Activated CD8-positive, alpha-beta memory T cell treated with anti-CD3 and anti-CD28 coated beads, Interleukin-2, amount 10 ng/mL, durations not matched to agents 7 days and 5 days (primary cell): Measurements from ENCODE around the gene ZSCAN20. TPM values are rescaled to one million over a fixed set of nuclear protein-coding genes. Genes with fewer than 3 reads are reported as not detected.

Experiments used
- ATAC-seq: fragments of 150-1000 bp; cut with Tn5 transposase; one replicate; pipeline ENCODE4 v1.10.0; 2021; ENCODE audit warnings: moderate library complexity
- CTCF ChIA-PET: fragments of 350-600 bp; sonication (Branson Sonifier 250); formaldehyde crosslinking; loops from one replicate; lab custom pipeline; 2021; ENCODE audit warnings: antibody characterized with exemption; lab: Charles Lee
- DNase-seq: peaks from one replicate; pipeline ENCODE4 v3.0.0-alpha.2; 2020
- H3K27ac Mint-ChIP-seq: one replicate; pipeline ENCODE4 v1.8.0; 2021; ENCODE audit warnings: mild to moderate bottlenecking, mixed read lengths
- H3K27me3 Mint-ChIP-seq: one replicate; pipeline ENCODE4 v1.8.0; 2021; ENCODE audit warnings: mixed read lengths
- H3K36me3 Mint-ChIP-seq: one replicate; pipeline ENCODE4 v1.8.0; 2021; ENCODE audit warnings: mild to moderate bottlenecking, mixed read lengths
- H3K4me1 Mint-ChIP-seq: one replicate; pipeline ENCODE4 v1.8.0; 2021; ENCODE audit warnings: mixed read lengths
- H3K4me3 Mint-ChIP-seq: one replicate; pipeline ENCODE4 v1.8.0; 2021; ENCODE audit warnings: mild to moderate bottlenecking, moderate library complexity, mixed read lengths
- H3K9me3 Mint-ChIP-seq: one replicate; pipeline ENCODE4 v1.8.0; 2022; ENCODE audit warnings: low read depth, mixed read lengths
- total RNA-seq, 2 experiments: library from RNA; stranded (reverse); gene quantifications; one replicate each; pipeline ENCODE4 v1.2.3, GENCODE V29; 2021

Gene ZSCAN20
- total RNA-seq, 2 experiments from 2014 or later, result 3.3 to 4.0 TPM

GRCh38 chr1:33469691-33470090 is 2.8 kb upstream of the ZSCAN20 start:
- no peak overlapping the region for H3K27ac Mint-ChIP-seq
- no peak overlapping the region for H3K4me3 Mint-ChIP-seq
- H3K4me1 Mint-ChIP-seq, result peaks cover 33% of the 10 kb centered on the region
- CTCF ChIA-PET, result interaction anchor here (0.7 to 8.5 kb wide), 10 partner anchors 9 to 173 kb away, joined by 3 to 77 read pairs (median 4); no protein-coding TSS in a partner anchor
- H3K27me3 Mint-ChIP-seq, result no peaks in the 10 kb centered on the region
- no peaks in the 10 kb centered on the region for H3K9me3 Mint-ChIP-seq
- no peaks in the 10 kb centered on the region for H3K36me3 Mint-ChIP-seq
- no peak for DNase-seq
- no peak for ATAC-seq

GRCh38 chr1:33470495-33471012 is 1.9 kb upstream of the ZSCAN20 start:
- DNase-seq (peak; percentile 77), ATAC-seq (peak; percentile 59)
- H3K4me3 Mint-ChIP-seq, result no peak overlapping the region
- H3K27me3 Mint-ChIP-seq, result no peaks in the 10 kb centered on the region
- H3K4me1 Mint-ChIP-seq, result peaks cover 33% of the 10 kb centered on the region
- CTCF ChIA-PET, result interaction anchor here (0.9 to 8.5 kb wide), 17 partner anchors 8 to 343 kb away, joined by 3 to 77 read pairs (median 5); no protein-coding TSS in a partner anchor
- no peaks in the 10 kb centered on the region for H3K9me3 Mint-ChIP-seq
- no peaks in the 10 kb centered on the region for H3K36me3 Mint-ChIP-seq
- H3K27ac Mint-ChIP-seq, result peak overlapping the region; percentile 24

- H3K4me1 Mint-ChIP-seq, result peaks cover 33% of the 10 kb centered on the region
- CTCF ChIA-PET, result interaction anchor here (0.9 to 8.5 kb wide), 18 partner anchors 8 to 344 kb away, joined by 3 to 77 read pairs (median 4); partner anchors contain the start of gene TRIM62
- no peak overlapping the region for H3K4me3 Mint-ChIP-seq
- DNase-seq, result no peak
- H3K27ac Mint-ChIP-seq, result no peak overlapping the region
- no peaks in the 10 kb centered on the region for H3K9me3 Mint-ChIP-seq
- no peaks in the 10 kb centered on the region for H3K36me3 Mint-ChIP-seq
- no peaks in the 10 kb centered on the region for H3K27me3 Mint-ChIP-seq
- no peak for ATAC-seq
Observed at GRCh38 chr1:33471416-33471815, 1.0 kb upstream of the ZSCAN20 start.

GRCh38 chr1:33473900-33474299 is 1.5 kb downstream of the ZSCAN20 start:
- Mint-ChIP-seq H3K27ac (no peak overlapping the region), H3K9me3 (no peaks in the 10 kb centered on the region), H3K4me3 (peak overlapping the region; percentile 75), H3K4me1 (peaks cover 31% of the 10 kb centered on the region), H3K36me3 (no peaks in the 10 kb centered on the region), H3K27me3 (no peaks in the 10 kb centered on the region)
- no peak for ATAC-seq
- CTCF ChIA-PET, result interaction anchor here (8.5 kb wide), 1 partner anchor 177 kb away, joined by 77 read pairs; no protein-coding TSS in a partner anchor
- DNase-seq, result no peak

- no peak overlapping the region for H3K4me3 Mint-ChIP-seq
- no peak for ATAC-seq
Observed at GRCh38 chr1:33477451-33477850, 5.0 kb downstream of the ZSCAN20 start.

GRCh38 chr1:33482412-33482811 is 10.0 kb downstream of the ZSCAN20 start:
- H3K4me1 Mint-ChIP-seq, result no peaks in the 10 kb centered on the region
- DNase-seq (no peak), ATAC-seq (no peak)
- peaks cover 9% of the 10 kb centered on the region for H3K9me3 Mint-ChIP-seq
- CTCF ChIA-PET, result no interaction called here
- H3K27me3 Mint-ChIP-seq, result no peaks in the 10 kb centered on the region
- peaks cover 36% of the 10 kb centered on the region for H3K36me3 Mint-ChIP-seq
- H3K27ac Mint-ChIP-seq, result no peak overlapping the region
- no peak overlapping the region for H3K4me3 Mint-ChIP-seq

More at GRCh38 chr1:33477451-33477850, 5.0 kb downstream of the ZSCAN20 start:
- H3K27ac Mint-ChIP-seq, result no peak overlapping the region
- DNase-seq, result no peak
- peaks cover 9% of the 10 kb centered on the region for H3K4me1 Mint-ChIP-seq
- H3K9me3 Mint-ChIP-seq, result no peaks in the 10 kb centered on the region
- no peaks in the 10 kb centered on the region for H3K36me3 Mint-ChIP-seq
- no peaks in the 10 kb centered on the region for H3K27me3 Mint-ChIP-seq
- CTCF ChIA-PET, result no interaction called here

GRCh38 chr1:33488624-33489023 is 16.2 kb downstream of the ZSCAN20 start:
- CTCF ChIA-PET, result no interaction called here
- peaks cover 73% of the 10 kb centered on the region for H3K36me3 Mint-ChIP-seq
- ATAC-seq, result no peak
- peaks cover 12% of the 10 kb centered on the region for H3K9me3 Mint-ChIP-seq
- H3K27me3 Mint-ChIP-seq, result no peaks in the 10 kb centered on the region
- no peak overlapping the region for H3K4me3 Mint-ChIP-seq
- no peak for DNase-seq
- no peaks in the 10 kb centered on the region for H3K4me1 Mint-ChIP-seq
- H3K27ac Mint-ChIP-seq, result no peak overlapping the region

- no peak overlapping the region for H3K4me3 Mint-ChIP-seq
- H3K36me3 Mint-ChIP-seq, result peaks cover 45% of the 10 kb centered on the region
- CTCF ChIA-PET, result interaction anchor here (0.7 kb wide), 1 partner anchor 118 kb away, joined by 3 read pairs; no protein-coding TSS in a partner anchor
- no peaks in the 10 kb centered on the region for H3K4me1 Mint-ChIP-seq
- H3K27ac Mint-ChIP-seq, result no peak overlapping the region
- DNase-seq (no peak), ATAC-seq (no peak)
- H3K27me3 Mint-ChIP-seq, result no peaks in the 10 kb centered on the region
- peaks cover 35% of the 10 kb centered on the region for H3K9me3 Mint-ChIP-seq
Observed at GRCh38 chr1:33494929-33495328, 22.5 kb downstream of the ZSCAN20 start.

- ATAC-seq (no peak), DNase-seq (no peak)
- Mint-ChIP-seq H3K27ac (no peak overlapping the region), H3K36me3 (peaks cover 25% of the 10 kb centered on the region), H3K27me3 (no peaks in the 10 kb centered on the region), H3K9me3 (peaks cover 35% of the 10 kb centered on the region), H3K4me1 (no peaks in the 10 kb centered on the region), H3K4me3 (no peak overlapping the region)
- CTCF ChIA-PET, result interaction anchor here (0.9 kb wide), 1 partner anchor 136 kb away, joined by 3 read pairs; no protein-coding TSS in a partner anchor
Observed at GRCh38 chr1:33497410-33497809, 25.0 kb downstream of the ZSCAN20 start.

- H3K36me3 Mint-ChIP-seq, result no peaks in the 10 kb centered on the region
- H3K4me3 Mint-ChIP-seq, result no peak overlapping the region
- DNase-seq, result no peak
- H3K4me1 Mint-ChIP-seq, result no peaks in the 10 kb centered on the region
- CTCF ChIA-PET, result no interaction called here
- H3K27ac Mint-ChIP-seq, result no peak overlapping the region
- H3K9me3 Mint-ChIP-seq, result peaks cover 16% of the 10 kb centered on the region
- no peak for ATAC-seq
- H3K27me3 Mint-ChIP-seq, result peaks cover 2% of the 10 kb centered on the region
Observed at GRCh38 chr1:33500547-33500946, 28.1 kb downstream of the ZSCAN20 start.

GRCh38 chr1:33501309-33501708 is 28.9 kb downstream of the ZSCAN20 start:
- no peaks in the 10 kb centered on the region for H3K4me1 Mint-ChIP-seq
- ATAC-seq (no peak), DNase-seq (no peak)
- peaks cover 9% of the 10 kb centered on the region for H3K9me3 Mint-ChIP-seq
- H3K4me3 Mint-ChIP-seq, result no peak overlapping the region
- no peak overlapping the region for H3K27ac Mint-ChIP-seq
- CTCF ChIA-PET, result no interaction called here
- H3K36me3 Mint-ChIP-seq, result no peaks in the 10 kb centered on the region
- peaks cover 2% of the 10 kb centered on the region for H3K27me3 Mint-ChIP-seq

- Mint-ChIP-seq H3K4me3 (no peak overlapping the region), H3K27ac (no peak overlapping the region), H3K9me3 (peaks cover 7% of the 10 kb centered on the region), H3K36me3 (no peaks in the 10 kb centered on the region), H3K27me3 (peaks cover 2% of the 10 kb centered on the region), H3K4me1 (no peaks in the 10 kb centered on the region)
- ATAC-seq (no peak), DNase-seq (no peak)
- CTCF ChIA-PET, result no interaction called here
Observed at GRCh38 chr1:33501774-33502173, 29.3 kb downstream of the ZSCAN20 start.

- Mint-ChIP-seq H3K4me1 (no peaks in the 10 kb centered on the region), H3K9me3 (peaks cover 2% of the 10 kb centered on the region), H3K27me3 (peaks cover 2% of the 10 kb centered on the region), H3K27ac (no peak overlapping the region), H3K4me3 (no peak overlapping the region), H3K36me3 (no peaks in the 10 kb centered on the region)
- ATAC-seq (no peak), DNase-seq (no peak)
- CTCF ChIA-PET, result no interaction called here
Observed at GRCh38 chr1:33502726-33503125, 30.3 kb downstream of the ZSCAN20 start.

- no peaks in the 10 kb centered on the region for H3K36me3 Mint-ChIP-seq
- H3K27me3 Mint-ChIP-seq, result peaks cover 5% of the 10 kb centered on the region
Observed at GRCh38 chr1:33503506-33503905, 31.1 kb downstream of the ZSCAN20 start.

More at GRCh38 chr1:33503506-33503905, 31.1 kb downstream of the ZSCAN20 start:
- ATAC-seq (no peak), DNase-seq (no peak)
- no peak overlapping the region for H3K4me3 Mint-ChIP-seq
- H3K4me1 Mint-ChIP-seq, result no peaks in the 10 kb centered on the region
- H3K9me3 Mint-ChIP-seq, result no peaks in the 10 kb centered on the region
- no peak overlapping the region for H3K27ac Mint-ChIP-seq
- CTCF ChIA-PET, result no interaction called here
